H1 (cell line): ENCODE measurements around the gene SYDE2. TPM values are rescaled to one million over a fixed set of nuclear protein-coding genes. Genes with fewer than 3 reads are reported as not detected.

ENCODE experiments used
- CTCF ChIA-PET: fragments of 300-600 bp; sonication (Branson Sonifier 250); formaldehyde crosslinking; loops from one replicate; lab custom pipeline; 2021; ENCODE audit not compliant: partially characterized antibody; lab: Charles Lee
- POLR2A ChIA-PET: fragments of 300-600 bp; sonication (Branson Sonifier 250); formaldehyde crosslinking; loops from one replicate; lab custom pipeline; 2021; ENCODE audit warnings: inconsistent platforms; ENCODE audit not compliant: partially characterized antibody; lab: Charles Lee
- DNase-seq, 2 experiments: peaks; one replicate each; pipeline versions ENCODE4 v3.0.0 to v3.0.0-alpha.2; 2010 to 2022; ENCODE audit warnings: low spot score in 2 of 2, low read depth in 1 of 2, mixed read lengths in 1 of 2
- FAIRE-seq: peaks from 2 replicates; lab custom pipeline; 2011; peaks lifted over from hg19 to GRCh38; lab: Jason Lieb, UNC
- H2AFZ ChIP-seq: 2 replicates; pipeline ENCODE4 v1.8.1; 2012; ENCODE audit warnings: low read length, inconsistent platforms
- H2AK5ac ChIP-seq: 2 replicates; pipeline ENCODE4 v1.6.1; 2013; ENCODE audit warnings: low read depth, low read length
- H2BK120ac ChIP-seq: replicated peaks from 2 replicates; pipeline ENCODE3; 2013; ENCODE audit warnings: low read depth, low read length, inconsistent platforms
- H2BK12ac ChIP-seq: 2 replicates; pipeline ENCODE4 v1.6.1; 2013; ENCODE audit warnings: low read depth, low read length
- H2BK15ac ChIP-seq: 2 replicates; pipeline ENCODE4 v1.6.1; 2013; ENCODE audit warnings: low read length
- H2BK20ac ChIP-seq: 2 replicates; pipeline ENCODE4 v1.6.1; 2013; ENCODE audit warnings: low read length
- H2BK5ac ChIP-seq: 2 replicates; pipeline ENCODE4 v1.6.1; 2013; ENCODE audit warnings: low read depth, low read length
- H3K14ac ChIP-seq: 2 replicates; pipeline ENCODE4 v1.6.1; 2013; ENCODE audit warnings: inconsistent platforms; ENCODE audit not compliant: insufficient read length
- H3K18ac ChIP-seq: 2 replicates; pipeline ENCODE4 v1.6.1; 2013; ENCODE audit warnings: low read length; ENCODE audit errors: extremely low read depth
- H3K23ac ChIP-seq: 2 replicates; pipeline ENCODE4 v1.6.1; 2013; ENCODE audit warnings: inconsistent platforms; ENCODE audit not compliant: insufficient read length
- H3K23me2 ChIP-seq: 2 replicates; pipeline ENCODE4 v1.6.1; 2013; ENCODE audit warnings: low read depth, low read length
- H3K27ac ChIP-seq: 2 replicates; pipeline ENCODE4 v1.6.1; 2011; ENCODE audit warnings: low read depth, low read length, inconsistent platforms
- H3K27me3 ChIP-seq, 4 experiments: replicated peaks in 1 of 4; 1 replicate in 1 of 4; 2 replicates in 3 of 4; pipeline versions ENCODE4 v1.6.1 to v1.8.1; 2011 to 2013; ENCODE audit warnings: low read length in 3 of 4, mild to moderate bottlenecking in 3 of 4, inconsistent platforms in 2 of 4, mixed read lengths in 2 of 4, moderate library complexity in 1 of 4; ENCODE audit not compliant: control insufficient read depth in 3 of 4, insufficient read depth in 3 of 4; ENCODE audit errors: extremely low read depth in 1 of 4
- H3K36me3 ChIP-seq, 4 experiments: 2 replicates each; pipeline versions ENCODE4 v1.6.1 to v1.8.1; 2011 to 2013; ENCODE audit warnings: mild to moderate bottlenecking in 4 of 4, low read length in 3 of 4, moderate library complexity in 2 of 4, control low read depth in 1 of 4, inconsistent platforms in 1 of 4; ENCODE audit not compliant: insufficient read depth in 4 of 4, control insufficient read depth in 2 of 4
- H3K4ac ChIP-seq: replicated peaks from 2 replicates; pipeline ENCODE3; 2013; ENCODE audit warnings: low read length, low read depth, mixed read lengths, inconsistent platforms; ENCODE audit not compliant: insufficient read length
- H3K4me1 ChIP-seq, 4 experiments: replicated peaks in 1 of 4; 1 replicate in 1 of 4; 2 replicates in 3 of 4; pipeline versions ENCODE4 v1.6.1 to v1.8.1; 2011 to 2013; ENCODE audit warnings: low read length in 3 of 4, inconsistent platforms in 2 of 4, mixed read lengths in 1 of 4; ENCODE audit not compliant: insufficient read depth in 4 of 4, control insufficient read depth in 3 of 4
- H3K4me2 ChIP-seq, 2 experiments: 2 replicates each; pipeline versions ENCODE4 v1.6.1 to v1.8.1; 2011 to 2013; ENCODE audit warnings: low read depth in 2 of 2, low read length in 2 of 2, control low read depth in 1 of 2, inconsistent platforms in 1 of 2, mild to moderate bottlenecking in 1 of 2; ENCODE audit not compliant: insufficient read depth in 1 of 2
- H3K4me3 ChIP-seq, 4 experiments: fragments of 200-600, 300-600 bp in 1 of 4; sonication (generic), shearing (Covaris generic), sonication (Bioruptor Twin) in 1 of 4; 2 replicates each; pipeline versions ENCODE4 v1.5.1 to v1.8.1; 2011 to 2016; ENCODE audit warnings: low read length in 4 of 4, low read depth in 3 of 4, control low read depth in 2 of 4, inconsistent platforms in 2 of 4, mild to moderate bottlenecking in 2 of 4, mixed read lengths in 1 of 4, moderate library complexity in 1 of 4; ENCODE audit not compliant: insufficient read depth in 2 of 4; ENCODE audit errors: extremely low read depth in 1 of 4
- H3K56ac ChIP-seq: replicated peaks from 2 replicates; pipeline ENCODE3; 2013; ENCODE audit warnings: low read depth, mild to moderate bottlenecking, mixed read lengths, low read length, inconsistent platforms; ENCODE audit not compliant: insufficient read length
- H3K79me1 ChIP-seq: 2 replicates; pipeline ENCODE4 v1.6.1; 2013; ENCODE audit warnings: low read depth, low read length, control low read depth
- H3K79me2 ChIP-seq, 2 experiments: 2 replicates each; pipeline versions ENCODE4 v1.6.1 to v1.8.1; 2012 to 2013; ENCODE audit warnings: low read length in 2 of 2, mild to moderate bottlenecking in 2 of 2, inconsistent platforms in 1 of 2; ENCODE audit not compliant: insufficient read depth in 2 of 2, control insufficient read depth in 1 of 2
- H3K9ac ChIP-seq, 4 experiments: replicated peaks in 1 of 4; 1 replicate in 1 of 4; 2 replicates in 3 of 4; pipeline versions ENCODE4 v1.6.1 to v1.8.1; 2011 to 2013; ENCODE audit warnings: low read depth in 3 of 4, low read length in 3 of 4, control low read depth in 2 of 4, mild to moderate bottlenecking in 2 of 4, moderate library complexity in 2 of 4, inconsistent platforms in 1 of 4; ENCODE audit errors: extremely low read depth in 1 of 4
- H3K9me3 ChIP-seq, 2 experiments: 2 replicates each; pipeline versions ENCODE4 v1.6.1 to v1.8.1; 2012 to 2013; ENCODE audit warnings: mild to moderate bottlenecking in 2 of 2, moderate library complexity in 2 of 2, control low read depth in 1 of 2, inconsistent platforms in 1 of 2, low read depth in 1 of 2, low read length in 1 of 2, mixed read lengths in 1 of 2; ENCODE audit not compliant: insufficient read depth in 2 of 2
- H4K20me1 ChIP-seq, 2 experiments: replicated peaks in 1 of 2; 2 replicates each; pipeline versions ENCODE3 to v1.8.1; 2011 to 2013; ENCODE audit warnings: inconsistent platforms in 2 of 2, low read length in 2 of 2, mild to moderate bottlenecking in 1 of 2; ENCODE audit not compliant: insufficient read depth in 2 of 2, control insufficient read depth in 1 of 2
- H4K5ac ChIP-seq: 2 replicates; pipeline ENCODE4 v1.6.1; 2013; ENCODE audit warnings: low read length, low read depth, mixed read lengths, inconsistent platforms; ENCODE audit not compliant: insufficient read length
- H4K8ac ChIP-seq: 2 replicates; pipeline ENCODE4 v1.8.0; 2013; ENCODE audit warnings: mild to moderate bottlenecking, moderate library complexity, low read length, inconsistent platforms; ENCODE audit not compliant: insufficient read depth; ENCODE audit errors: extremely low read depth
- H4K91ac ChIP-seq: replicated peaks from 2 replicates; pipeline ENCODE3; 2013; ENCODE audit warnings: low read length, mixed read lengths, inconsistent platforms; ENCODE audit not compliant: insufficient read length
- BACH1 ChIP-seq: IDR thresholded peaks from 2 replicates; pipeline ENCODE4 v1.6.1; 2012; ENCODE audit warnings: low read length, improper control_type of control experiment
- BRCA1 ChIP-seq: IDR thresholded peaks from 2 replicates; pipeline ENCODE4 v1.6.1; 2012; ENCODE audit warnings: low read depth, low read length, improper control_type of control experiment
- CHD2 ChIP-seq: IDR thresholded peaks from 2 replicates; pipeline ENCODE4 v1.6.1; 2012; ENCODE audit warnings: low read length, improper control_type of control experiment
- HDAC2 ChIP-seq, 2 experiments: fragments of 300-600 bp in 1 of 2; sonication (generic) in 1 of 2; IDR thresholded peaks; 2 replicates each; pipeline ENCODE4 v1.6.1; 2011 to 2012; ENCODE audit warnings: low read depth in 2 of 2, low read length in 2 of 2, mild to moderate bottlenecking in 2 of 2, moderate library complexity in 2 of 2, borderline replicate concordance in 1 of 2, inconsistent platforms in 1 of 2
- HDAC6 ChIP-seq: IDR thresholded peaks from one replicate; pipeline ENCODE4 v1.7.1; 2012; ENCODE audit warnings: low read depth, mild to moderate bottlenecking, inconsistent platforms, low read length, moderate library complexity
- JUN ChIP-seq: IDR thresholded peaks from 2 replicates; pipeline ENCODE4 v1.6.1; 2011; ENCODE audit warnings: low read depth, mild to moderate bottlenecking, improper control_type of control experiment, low read length
- KDM4A ChIP-seq: IDR thresholded peaks from one replicate; pipeline ENCODE4 v1.7.1; 2012; ENCODE audit warnings: low read depth, mild to moderate bottlenecking, moderate library complexity, low read length, inconsistent platforms; ENCODE audit not compliant: severe bottlenecking
- MAFK ChIP-seq: IDR thresholded peaks from 2 replicates; pipeline ENCODE4 v1.6.1; 2012; ENCODE audit warnings: low read depth, mild to moderate bottlenecking, improper control_type of control experiment, low read length
- NANOG ChIP-seq: IDR thresholded peaks from 2 replicates; pipeline ENCODE4 v1.6.1; 2011; ENCODE audit warnings: low read length, low read depth, mild to moderate bottlenecking, inconsistent platforms; ENCODE audit not compliant: insufficient read depth, poor library complexity, severe bottlenecking
- POLR2AphosphoS5 ChIP-seq: IDR thresholded peaks from 2 replicates; pipeline ENCODE4 v1.6.1; 2011; ENCODE audit warnings: low read depth, low read length
- SIX5 ChIP-seq: IDR thresholded peaks from 2 replicates; pipeline ENCODE4 v1.6.1; 2011; ENCODE audit warnings: mild to moderate bottlenecking, low read depth, low read length
- SP4 ChIP-seq: IDR thresholded peaks from 2 replicates; pipeline ENCODE4 v1.6.1; 2012; ENCODE audit warnings: low read length, inconsistent platforms
- WGBS, 2 experiments: shearing (Covaris generic) in 1 of 2; methylation state at CpG; one replicate each; pipeline versions ENCODE4 v1.1.6 to v1.1.7; 2013 to 2015; ENCODE audit warnings: low lambda C conversion rate in 2 of 2, mixed read lengths in 2 of 2, inconsistent platforms in 1 of 2, low coverage in 1 of 2, missing lambda C conversion rate in 1 of 2; ENCODE audit not compliant: insufficient replicate concordance in 2 of 2, insufficient coverage in 1 of 2, insufficient read length in 1 of 2; ENCODE audit errors: extremely low coverage in 1 of 2, missing lambda C conversion rate in 1 of 2; 5-methylcytosine and 5-hydroxymethylcytosine counted together
- polyA plus RNA-seq, 7 experiments: library from polyadenylated mRNA; depleted of rRNA in 3 of 7; stranded (reverse) in 5 of 7; unstranded in 2 of 7; fragments of >200 nt in 5 of 7; fragments of 200-250 nt in 2 of 7; gene quantifications; 1 replicate in 5 of 7; 2 replicates in 1 of 7; 4 replicates in 1 of 7; pipeline versions ENCODE4 v1.2.1 to v1.2.3, GENCODE V29; 2011 to 2013; ENCODE audit warnings: missing spikeins in 2 of 7, mixed read lengths in 2 of 7
- total RNA-seq: library from RNA; stranded (reverse); fragmentation: NEBNext Ultra II Directional; extraction: Animal tissue kit (Norgen Biotek cat#: 25700); gene quantifications from 2 replicates; pipeline ENCODE4 v1.2.1, GENCODE V29; 2021
- TF ChIP-seq, protein P1 (sequence below): IDR thresholded peaks from 2 replicates; pipeline ENCODE4 v1.6.1; 2012; ENCODE audit warnings: low read length, inconsistent platforms

Gene SYDE2
- total and polyA plus RNA-seq, 2 of the 8 experiments (the other 6 are each of a cell fraction or from before 2014, with no cell fraction given), result 1.6 to 14.6 TPM

DNA sequence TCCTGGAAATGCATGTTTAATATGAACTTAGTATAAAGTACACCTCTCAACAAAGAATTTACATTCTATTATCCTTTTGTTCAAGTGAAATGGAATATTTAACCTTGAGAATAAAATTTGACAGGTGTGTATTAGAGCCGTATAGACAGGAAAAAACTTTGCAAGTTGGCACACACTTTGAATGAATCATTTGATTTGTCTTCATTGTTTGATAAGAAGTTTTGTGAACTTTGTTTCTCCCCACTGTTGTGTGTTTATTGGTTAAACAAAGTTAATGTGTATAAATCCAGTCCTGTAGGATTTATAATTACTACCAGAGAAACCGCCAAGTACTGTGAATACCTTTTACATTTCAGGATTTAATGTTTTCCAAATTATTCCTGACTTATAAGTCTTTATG is 2.0 kb downstream of the SYDE2 start:
- H2AK5ac ChIP-seq, result no peak overlapping the region
- no peak overlapping the region for H4K91ac ChIP-seq
- ChIA-PET CTCF (interaction anchor here (0.7 to 0.8 kb wide), 2 partner anchors 21 to 49 kb away, joined by 3 read pairs; no protein-coding TSS in a partner anchor), POLR2A (interaction anchor here (1.3 to 3.8 kb wide), 4 partner anchors 31 to 385 kb away, joined by 4 to 13 read pairs (median 6); partner anchors contain the start of gene C1orf52)
- 86% methylated on average over 2 of the region's 2 CpGs; no CpG with 5 or more reads in 1 of the 2 experiments for WGBS, 2 experiments
- FAIRE-seq (no peak), DNase-seq (no peak)
- H3K23ac ChIP-seq, result no peak overlapping the region
- H3K27me3 ChIP-seq, result no peaks in the 10 kb centered on the region
- H2AFZ ChIP-seq, result no peak overlapping the region
- no peak overlapping the region for H3K18ac ChIP-seq
- H3K56ac ChIP-seq, result no peak overlapping the region
- peak overlapping the region; percentile 3 to 93 for H3K4me2 ChIP-seq
- no peak overlapping the region for H3K14ac ChIP-seq
- H4K5ac ChIP-seq, result no peak overlapping the region
- peaks cover 0 to 3% (median 1%) of the 10 kb centered on the region in 4 experiments; a peak in 3 of 7 replicates for H3K4me1 ChIP-seq
- 0 out of 2 replicates have a peak, but pooled peaks cover 2% of the 10 kb centered on the region for H3K79me1 ChIP-seq
- no peak overlapping the region for H4K8ac ChIP-seq
- H3K4me3 ChIP-seq, result peak overlapping the region in 2 of 4 experiments; percentile 82 to 95; a peak in 3 of 8 replicates
- H3K9ac ChIP-seq, result no peak overlapping the region
- H2BK5ac ChIP-seq, result no peak overlapping the region
- no peak overlapping the region for H3K27ac ChIP-seq
- no peak overlapping the region for H2BK120ac ChIP-seq
- H3K36me3 ChIP-seq, result no peaks in the 10 kb centered on the region
- peaks cover 0 to 49% of the 10 kb centered on the region in 2 experiments; a peak in 2 of 4 replicates for H3K79me2 ChIP-seq
- H3K23me2 ChIP-seq, result peaks cover 11% of the 10 kb centered on the region
- H2BK20ac ChIP-seq, result no peak overlapping the region
- no peaks in the 10 kb centered on the region for H3K9me3 ChIP-seq
- no peaks in the 10 kb centered on the region for H4K20me1 ChIP-seq
- no peak overlapping the region for H2BK12ac ChIP-seq
- no peak overlapping the region for H3K4ac ChIP-seq
- H2BK15ac ChIP-seq, result no peak overlapping the region
- TF ChIP-seq HDAC2 (IDR thresholded peaks at IDR 0.05; ENCODE audit: borderline replicate concordance in 1 of 2, low read depth in 2 of 2, low read length in 2 of 2) (no peak), NANOG (no peak), SP4 (no peak), CHD2 (no peak), HDAC6 (no peak), BACH1 (no peak), BRCA1 (no peak), KDM4A (no peak), JUN (no peak), POLR2AphosphoS5 (no peak), MAFK (no peak), SIX5 (no peak)
- TF ChIP-seq, protein P1, sequence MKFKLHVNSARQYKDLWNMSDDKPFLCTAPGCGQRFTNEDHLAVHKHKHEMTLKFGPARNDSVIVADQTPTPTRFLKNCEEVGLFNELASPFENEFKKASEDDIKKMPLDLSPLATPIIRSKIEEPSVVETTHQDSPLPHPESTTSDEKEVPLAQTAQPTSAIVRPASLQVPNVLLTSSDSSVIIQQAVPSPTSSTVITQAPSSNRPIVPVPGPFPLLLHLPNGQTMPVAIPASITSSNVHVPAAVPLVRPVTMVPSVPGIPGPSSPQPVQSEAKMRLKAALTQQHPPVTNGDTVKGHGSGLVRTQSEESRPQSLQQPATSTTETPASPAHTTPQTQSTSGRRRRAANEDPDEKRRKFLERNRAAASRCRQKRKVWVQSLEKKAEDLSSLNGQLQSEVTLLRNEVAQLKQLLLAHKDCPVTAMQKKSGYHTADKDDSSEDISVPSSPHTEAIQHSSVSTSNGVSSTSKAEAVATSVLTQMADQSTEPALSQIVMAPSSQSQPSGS, result no peak
